DOHH2 (cell line): Measurements from ENCODE around the gene DCST1.

Experiments used
- H3F3A ChIP-seq: fragments of 200-600 bp; sonication (generic), shearing (Covaris generic); 2 replicates; pipeline ENCODE4 v1.6.0; 2016; ENCODE audit warnings: antibody characterized with exemption, mild to moderate bottlenecking; ENCODE audit not compliant: control insufficient read depth, insufficient read depth
- H3K27ac ChIP-seq: fragments of 200-600 bp; sonication (generic); 2 replicates; pipeline ENCODE4 v1.5.1; 2014; ENCODE audit warnings: low read depth, mild to moderate bottlenecking, low read length, moderate library complexity
- H3K27me3 ChIP-seq: fragments of 200-600 bp; sonication (generic); 2 replicates; pipeline ENCODE4 v1.6.1; 2014; ENCODE audit warnings: mild to moderate bottlenecking, low read length, mixed read lengths; ENCODE audit not compliant: control insufficient read depth
- H3K36me3 ChIP-seq: fragments of 200-600 bp; sonication (generic); 2 replicates; pipeline ENCODE4 v1.6.1; 2014; ENCODE audit warnings: mild to moderate bottlenecking, low read length, moderate library complexity, mixed read lengths; ENCODE audit not compliant: control insufficient read depth
- H3K4me1 ChIP-seq: fragments of 200-600 bp; sonication (generic); 2 replicates; pipeline ENCODE4 v1.6.1; 2014; ENCODE audit warnings: mild to moderate bottlenecking, low read length, mixed read lengths; ENCODE audit not compliant: control insufficient read depth
- H3K4me2 ChIP-seq: fragments of 200-600 bp; sonication (generic); 2 replicates; pipeline ENCODE4 v1.6.0; 2014; ENCODE audit warnings: mild to moderate bottlenecking, low read length, moderate library complexity
- H3K4me3 ChIP-seq: fragments of 200-600 bp; sonication (generic); 2 replicates; pipeline ENCODE4 v1.5.1; 2014; ENCODE audit warnings: mild to moderate bottlenecking, low read length, mixed read lengths
- H3K79me2 ChIP-seq: fragments of 200-600 bp; sonication (generic); 2 replicates; pipeline ENCODE4 v1.6.1; 2014; ENCODE audit warnings: mild to moderate bottlenecking, low read length, mixed read lengths; ENCODE audit not compliant: control insufficient read depth
- H3K9me2 ChIP-seq: fragments of 200-600 bp; sonication (generic); replicated peaks from 2 replicates; pipeline ENCODE4 v1.6.1; 2014; ENCODE audit warnings: mild to moderate bottlenecking, low read length, mixed read lengths; ENCODE audit not compliant: control insufficient read depth
- H3K9me3 ChIP-seq: fragments of 200-600 bp; sonication (generic); 2 replicates; pipeline ENCODE4 v1.6.1; 2014; ENCODE audit warnings: antibody characterized with exemption, low read length, mixed read lengths; ENCODE audit not compliant: control insufficient read depth, insufficient read depth
- H4K20me1 ChIP-seq: fragments of 200-600 bp; sonication (generic); 2 replicates; pipeline ENCODE4 v1.6.0; 2014; ENCODE audit warnings: low read depth, mild to moderate bottlenecking, antibody characterized with exemption, low read length, moderate library complexity; ENCODE audit not compliant: control insufficient read depth, insufficient read depth
- CTCF ChIP-seq: fragments of 200-600 bp; sonication (generic); IDR thresholded peaks from one replicate; pipeline ENCODE4 v1.5.1; 2014; ENCODE audit warnings: antibody characterized with exemption, mild to moderate bottlenecking, low read depth, low read length; ENCODE audit not compliant: poor library complexity, severe bottlenecking
- EZH2phosphoT487 ChIP-seq: fragments of 200-600 bp; sonication (generic); IDR thresholded peaks from 2 replicates; pipeline ENCODE4 v1.6.1; 2017; ENCODE audit warnings: borderline replicate concordance, mild to moderate bottlenecking, antibody characterized with exemption, low read length, moderate library complexity, mixed read lengths

DCST1 gene

GRCh38 chr1:155079487-155080311 is 46.1 kb downstream of the DCST1 start:
- Histone ChIP-seq H3K27ac (no peak overlapping the region), H3K9me3 (no peaks in the 10 kb centered on the region), H3K4me3 (peak overlapping the region; percentile 59), H4K20me1 (no peaks in the 10 kb centered on the region), H3K79me2 (no peaks in the 10 kb centered on the region), H3K4me2 (peak overlapping the region; percentile 76), H3K27me3 (peaks cover 61% of the 10 kb centered on the region), H3K36me3 (no peaks in the 10 kb centered on the region), H3K9me2 (no peaks in the 10 kb centered on the region), H3F3A (peaks cover 7% of the 10 kb centered on the region; the same call in 1 of the 2 replicates), H3K4me1 (peaks cover 85% of the 10 kb centered on the region)
- TF ChIP-seq EZH2phosphoT487 (no peak), CTCF (no peak)

- H3F3A ChIP-seq, result peaks cover 13% of the 10 kb centered on the region
- no peaks in the 10 kb centered on the region for H4K20me1 ChIP-seq
- no peaks in the 10 kb centered on the region for H3K9me3 ChIP-seq
- peak overlapping the region; percentile 59 for H3K4me3 ChIP-seq
- H3K4me2 ChIP-seq, result peak overlapping the region; percentile 76
- H3K4me1 ChIP-seq, result peaks cover 78% of the 10 kb centered on the region
- H3K79me2 ChIP-seq, result no peaks in the 10 kb centered on the region
- no peak overlapping the region for H3K27ac ChIP-seq
- H3K27me3 ChIP-seq, result peaks cover 61% of the 10 kb centered on the region
- H3K9me2 ChIP-seq, result no peaks in the 10 kb centered on the region
- no peaks in the 10 kb centered on the region for H3K36me3 ChIP-seq
- no peak for TF ChIP-seq CTCF
- no peak for TF ChIP-seq EZH2phosphoT487
These were observed 46.9 kb downstream of the DCST1 start for GRCh38 chr1:155080312-155081228.

GRCh38 chr1:155081472-155082300 is 48.1 kb downstream of the DCST1 start:
- no peaks in the 10 kb centered on the region for H3K36me3 ChIP-seq
- peaks cover 61% of the 10 kb centered on the region for H3K27me3 ChIP-seq
- peak overlapping the region; percentile 59 for H3K4me3 ChIP-seq
- H3K4me2 ChIP-seq, result peak overlapping the region; percentile 76
- no peaks in the 10 kb centered on the region for H3K9me2 ChIP-seq
- H4K20me1 ChIP-seq, result no peaks in the 10 kb centered on the region
- H3K79me2 ChIP-seq, result no peaks in the 10 kb centered on the region
- peaks cover 82% of the 10 kb centered on the region for H3K4me1 ChIP-seq
- no peaks in the 10 kb centered on the region for H3K9me3 ChIP-seq
- H3K27ac ChIP-seq, result no peak overlapping the region
- H3F3A ChIP-seq, result peaks cover 15% of the 10 kb centered on the region
- TF ChIP-seq EZH2phosphoT487 (peak; percentile 96), CTCF (no peak)
